Measurements from ENCODE around the gene GRIK3. TPM values are rescaled to one million over a fixed set of nuclear protein-coding genes. Genes with fewer than 3 reads are reported as not detected.

The GRIK3 gene
- total and polyA plus RNA-seq, 2 experiments from 2014 or later: 0.09 TPM; not detected in 1

DNA sequence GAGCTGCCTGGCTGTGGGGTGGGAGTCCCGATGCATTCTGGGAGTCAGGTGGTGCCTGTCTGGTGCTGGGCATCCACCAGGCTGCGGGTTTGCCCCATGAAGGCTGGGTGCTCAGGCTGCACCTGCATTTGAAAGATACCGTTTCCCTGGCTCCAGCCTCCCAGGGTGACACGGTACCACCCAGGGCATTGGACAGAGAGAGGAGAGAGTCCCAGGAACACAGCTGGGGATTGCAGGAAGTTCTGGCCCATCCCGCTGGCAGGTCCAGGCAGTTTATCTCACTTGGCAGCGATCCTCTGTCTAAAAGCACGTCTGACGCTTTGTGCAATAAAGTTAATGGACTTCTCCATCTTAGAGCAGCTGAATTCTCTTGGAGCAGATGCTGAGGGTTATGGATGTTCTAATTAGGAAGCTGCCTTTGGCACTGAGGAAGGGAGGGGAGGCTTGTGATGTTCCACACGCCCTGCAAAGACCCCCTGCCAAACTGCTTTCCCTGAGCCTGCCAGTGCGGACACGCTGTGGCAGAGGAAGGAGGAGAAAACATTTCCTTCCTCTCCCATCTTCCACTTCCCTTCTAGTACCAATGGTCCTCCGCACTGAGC is 246.9 kb downstream of the GRIK3 start:
- no peaks in the 10 kb centered on the region for H3K36me3 ChIP-seq
- H3K9me3 ChIP-seq (ENCODE audit: low read depth): no peaks in the 10 kb centered on the region
- TF ChIP-seq, protein P1, sequence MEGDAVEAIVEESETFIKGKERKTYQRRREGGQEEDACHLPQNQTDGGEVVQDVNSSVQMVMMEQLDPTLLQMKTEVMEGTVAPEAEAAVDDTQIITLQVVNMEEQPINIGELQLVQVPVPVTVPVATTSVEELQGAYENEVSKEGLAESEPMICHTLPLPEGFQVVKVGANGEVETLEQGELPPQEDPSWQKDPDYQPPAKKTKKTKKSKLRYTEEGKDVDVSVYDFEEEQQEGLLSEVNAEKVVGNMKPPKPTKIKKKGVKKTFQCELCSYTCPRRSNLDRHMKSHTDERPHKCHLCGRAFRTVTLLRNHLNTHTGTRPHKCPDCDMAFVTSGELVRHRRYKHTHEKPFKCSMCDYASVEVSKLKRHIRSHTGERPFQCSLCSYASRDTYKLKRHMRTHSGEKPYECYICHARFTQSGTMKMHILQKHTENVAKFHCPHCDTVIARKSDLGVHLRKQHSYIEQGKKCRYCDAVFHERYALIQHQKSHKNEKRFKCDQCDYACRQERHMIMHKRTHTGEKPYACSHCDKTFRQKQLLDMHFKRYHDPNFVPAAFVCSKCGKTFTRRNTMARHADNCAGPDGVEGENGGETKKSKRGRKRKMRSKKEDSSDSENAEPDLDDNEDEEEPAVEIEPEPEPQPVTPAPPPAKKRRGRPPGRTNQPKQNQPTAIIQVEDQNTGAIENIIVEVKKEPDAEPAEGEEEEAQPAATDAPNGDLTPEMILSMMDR (IDR thresholded peaks at IDR 0.05; ENCODE audit: low read depth, low read length): no peak
- H3K27me3 ChIP-seq: no peaks in the 10 kb centered on the region
- no peak overlapping the region for H3K4me3 ChIP-seq
- H3K4me1 ChIP-seq (ENCODE audit: low read depth): no peaks in the 10 kb centered on the region
- no peak overlapping the region for H3K27ac ChIP-seq
- no peak for DNase-seq (ENCODE audit: low read depth in 1 of 2, low spot score in 1 of 2)

DNA sequence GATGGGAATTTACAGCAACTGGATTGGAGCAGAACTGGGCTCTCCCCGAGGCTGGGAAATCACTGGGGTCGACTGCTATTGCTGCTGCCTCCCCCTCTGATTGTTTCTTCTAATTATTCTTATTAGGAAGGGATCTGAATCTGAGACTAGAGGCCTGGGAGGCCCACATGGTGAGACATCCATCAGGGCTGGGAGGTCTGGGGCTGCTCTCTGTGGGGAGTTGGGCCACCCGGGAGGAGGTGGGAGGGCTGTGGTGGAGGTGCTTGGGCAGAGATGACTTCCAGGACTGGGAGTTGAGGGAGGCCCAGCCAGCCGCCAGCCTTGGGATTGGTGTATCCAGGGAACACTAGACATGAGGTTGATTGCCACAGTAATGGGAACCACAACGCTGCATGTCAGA is 247.9 kb downstream of the GRIK3 start:
- Histone ChIP-seq H3K27me3 (no peaks in the 10 kb centered on the region), H3K4me1 (ENCODE audit: low read depth) (no peaks in the 10 kb centered on the region), H3K27ac (no peak overlapping the region), H3K9me3 (ENCODE audit: low read depth) (no peaks in the 10 kb centered on the region), H3K36me3 (no peaks in the 10 kb centered on the region), H3K4me3 (no peak overlapping the region)
- TF ChIP-seq, protein P1 (IDR thresholded peaks at IDR 0.05; ENCODE audit: low read depth, low read length): no peak
- no peak for DNase-seq (ENCODE audit: low read depth in 1 of 2, low spot score in 1 of 2)

DNA sequence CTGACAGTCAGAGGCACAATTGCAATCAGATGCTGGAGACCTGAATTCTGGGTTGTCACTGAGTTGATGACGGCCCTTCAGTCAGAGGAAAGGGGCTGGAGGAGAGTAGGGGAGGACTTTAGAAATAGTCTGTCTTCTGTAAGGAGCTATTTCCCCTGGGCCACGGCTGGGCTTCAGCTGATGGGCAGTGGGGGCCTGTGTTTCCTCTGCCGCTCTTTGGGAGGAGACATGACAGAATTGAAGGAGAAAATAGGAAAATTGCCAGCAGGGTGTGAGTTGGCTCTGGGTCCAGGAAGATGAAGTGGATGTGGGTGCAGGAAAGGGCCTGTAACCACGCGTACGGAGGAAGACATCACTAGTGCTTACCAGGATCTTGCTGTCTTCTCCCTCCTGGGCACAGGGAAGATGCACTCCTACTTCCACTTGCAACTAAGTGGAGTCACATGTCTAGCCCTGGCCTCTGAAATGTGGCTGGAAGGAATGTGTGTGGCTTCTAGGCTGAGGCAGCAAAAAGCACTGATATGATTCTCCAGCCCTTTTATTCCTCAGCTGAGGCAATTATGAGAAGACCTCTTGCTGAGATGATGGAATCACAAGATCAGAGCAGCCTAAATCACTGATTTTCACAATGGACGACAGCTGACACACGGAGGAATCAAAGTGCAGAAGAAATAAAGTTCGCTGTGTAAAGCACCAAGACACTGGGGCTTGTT is 250.0 kb downstream of the GRIK3 start:
- Histone ChIP-seq H3K36me3 (no peaks in the 10 kb centered on the region), H3K27ac (no peak overlapping the region), H3K4me1 (ENCODE audit: low read depth) (no peaks in the 10 kb centered on the region), H3K4me3 (no peak overlapping the region), H3K9me3 (ENCODE audit: low read depth) (no peaks in the 10 kb centered on the region), H3K27me3 (no peaks in the 10 kb centered on the region)
- TF ChIP-seq, protein P1 (IDR thresholded peaks at IDR 0.05; ENCODE audit: low read depth, low read length): no peak
- peak in 1 of 2 donors; percentile 18 for DNase-seq (ENCODE audit: low read depth in 1 of 2, low spot score in 1 of 2)

GRCh38 chr1:36783475-36783874 is 250.8 kb downstream of the GRIK3 start:
- Histone ChIP-seq H3K9me3 (ENCODE audit: low read depth) (no peaks in the 10 kb centered on the region), H3K27ac (no peak overlapping the region), H3K36me3 (no peaks in the 10 kb centered on the region), H3K4me1 (ENCODE audit: low read depth) (no peaks in the 10 kb centered on the region), H3K4me3 (no peak overlapping the region), H3K27me3 (no peaks in the 10 kb centered on the region)
- TF ChIP-seq, protein P1 (IDR thresholded peaks at IDR 0.05; ENCODE audit: low read depth, low read length): no peak
- DNase-seq (ENCODE audit: low read depth in 1 of 2, low spot score in 1 of 2): no peak

- TF ChIP-seq, protein P1 (IDR thresholded peaks at IDR 0.05; ENCODE audit: low read depth, low read length): no peak
- no peak for DNase-seq (ENCODE audit: low read depth in 1 of 2, low spot score in 1 of 2)
- no peak overlapping the region for H3K27ac ChIP-seq
Measured at GRCh38 chr1:36782785-36783184, 251.5 kb downstream of the GRIK3 start.

More at GRCh38 chr1:36782785-36783184, 251.5 kb downstream of the GRIK3 start:
- Histone ChIP-seq H3K36me3 (no peaks in the 10 kb centered on the region), H3K9me3 (ENCODE audit: low read depth) (no peaks in the 10 kb centered on the region), H3K4me3 (no peak overlapping the region), H3K27me3 (no peaks in the 10 kb centered on the region), H3K4me1 (ENCODE audit: low read depth) (no peaks in the 10 kb centered on the region)
